AG09309 (cell line): ENCODE results near the gene WWTR1.

Experiments
- DNase-seq: peaks from one replicate; pipeline ENCODE4 v3.0.0-alpha.2; 2010; ENCODE audit warnings: low read depth
- H3K4me3 ChIP-seq: 2 replicates; pipeline ENCODE4 v1.5.1; 2011; ENCODE audit warnings: mild to moderate bottlenecking, low read depth, low read length, moderate library complexity; ENCODE audit not compliant: control insufficient read depth
- CTCF ChIP-seq: IDR thresholded peaks from 2 replicates; pipeline ENCODE4 v1.5.1; 2011; ENCODE audit warnings: mild to moderate bottlenecking, low read depth, low read length, inconsistent platforms; ENCODE audit not compliant: insufficient read depth, control insufficient read depth; ENCODE audit errors: missing control alignments

Gene WWTR1

GRCh38 chr3:149494759-149495580 lies 162.9 kb downstream of the WWTR1 start:
- TF ChIP-seq CTCF = no peak
- H3K4me3 ChIP-seq = no peak overlapping the region
- no peak for DNase-seq

GRCh38 chr3:149494022-149494758 lies 163.6 kb downstream of the WWTR1 start:
- no peak overlapping the region for H3K4me3 ChIP-seq
- TF ChIP-seq CTCF = peak; percentile 92
- no peak for DNase-seq

GRCh38 chr3:149493315-149494021 lies 164.4 kb downstream of the WWTR1 start:
- DNase-seq = no peak
- no peak overlapping the region for H3K4me3 ChIP-seq
- no peak for TF ChIP-seq CTCF

- no peak for TF ChIP-seq CTCF
- no peak overlapping the region for H3K4me3 ChIP-seq
- no peak for DNase-seq
Measured at GRCh38 chr3:149490260-149490971, 167.4 kb downstream of the WWTR1 start.

GRCh38 chr3:149489060-149489690 lies 168.7 kb downstream of the WWTR1 start:
- DNase-seq = no peak
- no peak overlapping the region for H3K4me3 ChIP-seq
- peak; percentile 70 for TF ChIP-seq CTCF

- TF ChIP-seq CTCF = peak; percentile 30
- DNase-seq = no peak
Measured at GRCh38 chr3:149487598-149488197, 170.1 kb downstream of the WWTR1 start.

More at GRCh38 chr3:149487598-149488197, 170.1 kb downstream of the WWTR1 start:
- H3K4me3 ChIP-seq = no peak overlapping the region
